NB4 (cell line): ENCODE measurements around the gene GPR17.

Experiments used
- DNase-seq: peaks from one replicate; pipeline ENCODE4 v3.0.0; 2010; ENCODE audit warnings: low read depth
- H3K4me3 ChIP-seq: one replicate; pipeline ENCODE4 v1.5.1; 2011; ENCODE audit warnings: mild to moderate bottlenecking, low read depth, low read length, moderate library complexity
- MAX ChIP-seq: IDR thresholded peaks from 2 replicates; pipeline ENCODE4 v1.6.1; 2011; ENCODE audit warnings: low read depth, low read length
- MYC ChIP-seq: IDR thresholded peaks from 2 replicates; pipeline ENCODE4 v1.6.1; 2011; ENCODE audit warnings: low read depth, low read length
- POLR2A ChIP-seq: IDR thresholded peaks from 2 replicates; pipeline ENCODE4 v1.6.1; 2011; ENCODE audit warnings: mild to moderate bottlenecking; ENCODE audit not compliant: insufficient read length; ENCODE audit errors: extremely low read depth
- TF ChIP-seq, protein P1 (sequence below): IDR thresholded peaks from one replicate; pipeline ENCODE4 v1.5.1; 2012; ENCODE audit warnings: low read depth, low read length

GPR17 gene

GRCh38 chr2:127599211-127599610, 46.7 kb upstream of the GPR17 start:
- TF ChIP-seq, protein P1, sequence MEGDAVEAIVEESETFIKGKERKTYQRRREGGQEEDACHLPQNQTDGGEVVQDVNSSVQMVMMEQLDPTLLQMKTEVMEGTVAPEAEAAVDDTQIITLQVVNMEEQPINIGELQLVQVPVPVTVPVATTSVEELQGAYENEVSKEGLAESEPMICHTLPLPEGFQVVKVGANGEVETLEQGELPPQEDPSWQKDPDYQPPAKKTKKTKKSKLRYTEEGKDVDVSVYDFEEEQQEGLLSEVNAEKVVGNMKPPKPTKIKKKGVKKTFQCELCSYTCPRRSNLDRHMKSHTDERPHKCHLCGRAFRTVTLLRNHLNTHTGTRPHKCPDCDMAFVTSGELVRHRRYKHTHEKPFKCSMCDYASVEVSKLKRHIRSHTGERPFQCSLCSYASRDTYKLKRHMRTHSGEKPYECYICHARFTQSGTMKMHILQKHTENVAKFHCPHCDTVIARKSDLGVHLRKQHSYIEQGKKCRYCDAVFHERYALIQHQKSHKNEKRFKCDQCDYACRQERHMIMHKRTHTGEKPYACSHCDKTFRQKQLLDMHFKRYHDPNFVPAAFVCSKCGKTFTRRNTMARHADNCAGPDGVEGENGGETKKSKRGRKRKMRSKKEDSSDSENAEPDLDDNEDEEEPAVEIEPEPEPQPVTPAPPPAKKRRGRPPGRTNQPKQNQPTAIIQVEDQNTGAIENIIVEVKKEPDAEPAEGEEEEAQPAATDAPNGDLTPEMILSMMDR, result no peak
- no peak for TF ChIP-seq POLR2A
- no peak for TF ChIP-seq MYC
- TF ChIP-seq MAX, result no peak
- no peak overlapping the region for H3K4me3 ChIP-seq
- DNase-seq, result no peak

DNA sequence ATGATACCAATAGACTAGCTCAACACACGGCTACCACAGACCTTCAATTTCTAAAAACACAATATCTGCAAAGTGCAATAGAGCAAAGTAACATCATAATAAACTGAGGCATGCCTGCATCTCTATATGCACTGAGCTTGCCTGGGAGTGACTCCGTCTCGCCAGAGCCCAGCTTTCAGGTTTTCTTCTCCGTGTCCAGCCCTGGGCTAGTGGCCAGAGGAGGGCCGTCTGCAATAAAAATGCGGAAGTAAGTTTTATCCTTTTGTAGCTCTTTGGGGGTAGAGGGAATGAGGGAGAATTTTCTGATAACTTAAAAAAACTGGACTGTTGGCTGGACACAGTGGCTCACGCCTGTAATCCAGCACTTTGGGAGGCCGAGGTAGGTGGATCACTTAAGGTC, 41.0 kb upstream of the GPR17 start:
- DNase-seq, result no peak
- H3K4me3 ChIP-seq, result no peak overlapping the region
- no peak for TF ChIP-seq MYC
- TF ChIP-seq POLR2A, result no peak
- TF ChIP-seq MAX, result no peak
- TF ChIP-seq, protein P1, result no peak

DNA sequence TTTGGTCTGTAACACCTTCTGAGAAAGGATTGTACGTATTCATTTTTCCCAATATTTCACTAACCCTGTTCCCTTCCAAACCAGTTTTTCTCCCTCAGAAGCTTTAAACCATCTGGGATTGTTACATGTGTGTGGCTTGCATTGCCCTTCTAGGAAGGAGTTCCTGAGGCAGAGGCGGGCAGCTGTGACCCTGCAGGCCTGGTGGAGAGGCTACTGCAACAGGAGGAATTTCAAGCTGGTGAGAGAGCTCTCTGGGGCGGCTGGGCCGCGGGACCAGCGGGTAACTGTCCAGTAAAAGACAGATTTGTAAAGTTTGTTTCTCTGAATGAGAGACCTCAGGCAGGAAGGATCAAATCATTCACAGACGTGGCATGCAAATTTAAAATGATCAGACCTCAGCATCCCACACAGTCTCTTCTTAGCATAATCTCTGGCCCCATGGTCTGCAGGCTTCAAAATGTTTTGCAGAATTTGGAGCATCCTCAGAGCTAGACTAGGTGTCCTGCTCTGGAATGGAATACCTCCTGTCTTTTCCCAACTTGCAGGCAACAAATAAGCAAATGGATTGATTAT, 40.2 kb upstream of the GPR17 start:
- TF ChIP-seq MYC, result no peak
- TF ChIP-seq, protein P1, result no peak
- TF ChIP-seq POLR2A, result no peak
- no peak for TF ChIP-seq MAX
- DNase-seq, result no peak

DNA sequence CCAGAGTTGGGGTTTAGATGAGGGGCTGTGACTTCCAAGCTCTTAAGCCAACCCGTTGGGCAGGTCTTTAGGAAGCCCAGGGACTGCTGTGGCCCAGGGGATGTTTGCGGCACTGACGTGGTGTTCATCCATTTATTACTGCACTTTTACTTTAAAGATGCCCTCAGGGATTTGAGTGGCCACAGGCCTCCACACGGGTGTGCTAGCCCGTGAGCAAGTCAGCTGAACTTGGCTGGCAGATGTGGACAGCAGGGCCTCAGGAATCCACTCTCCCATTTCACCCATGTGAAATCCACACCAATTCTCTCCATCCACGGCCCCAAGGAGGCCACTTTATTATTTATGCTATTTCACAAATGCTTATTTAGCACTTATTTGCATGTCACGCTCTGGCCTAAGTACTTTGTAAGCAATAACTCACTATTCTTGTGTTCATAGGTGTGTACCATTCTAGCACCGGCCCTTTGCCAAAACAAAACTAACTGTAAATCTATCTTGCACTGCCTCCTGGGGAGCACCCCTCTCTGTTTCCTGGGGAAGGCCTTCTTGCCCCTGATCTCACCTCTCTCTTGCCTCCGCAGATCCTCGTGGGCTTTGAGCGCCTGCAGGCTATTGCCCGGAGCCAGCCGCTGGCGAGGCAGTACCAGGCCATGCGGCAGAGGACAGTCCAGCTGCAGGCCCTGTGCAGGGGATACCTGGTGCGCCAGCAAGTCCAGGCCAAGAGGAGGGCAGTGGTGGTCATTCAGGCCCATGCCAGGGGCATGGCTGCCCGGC, 39.1 kb upstream of the GPR17 start:
- DNase-seq, result no peak
- H3K4me3 ChIP-seq, result no peak overlapping the region
- TF ChIP-seq, protein P1, result no peak
- TF ChIP-seq POLR2A, result no peak

More for the DNA sequence above, 40.2 kb upstream of the GPR17 start:
- no peak overlapping the region for H3K4me3 ChIP-seq

GRCh38 chr2:127607399-127607908, 38.5 kb upstream of the GPR17 start:
- H3K4me3 ChIP-seq, result no peak overlapping the region
- TF ChIP-seq MAX, result no peak
- TF ChIP-seq POLR2A, result no peak
- TF ChIP-seq, protein P1, result no peak
- TF ChIP-seq MYC, result no peak
- no peak for DNase-seq
